A673 (cell line): Measurements from ENCODE around the gene ADAMTSL1.

ENCODE experiments used
- CTCF ChIP-seq: fragments of 300-800, 200-600 bp; sonication (generic); conservative IDR thresholded peaks from 2 replicates; pipeline ENCODE4 v1.5.1; 2017; ENCODE audit warnings: low read depth, mild to moderate bottlenecking, antibody characterized with exemption, low read length, moderate library complexity, mixed read lengths
- EZH2 ChIP-seq: fragments of 200-600 bp; sonication (generic); IDR thresholded peaks from 2 replicates; pipeline ENCODE4 v1.6.1; 2017; ENCODE audit warnings: borderline replicate concordance, low read depth, mild to moderate bottlenecking, mixed read lengths, antibody characterized with exemption, low read length; ENCODE audit not compliant: poor library complexity, severe bottlenecking

GRCh38 chr9:18824095-18824666 lies 350.2 kb downstream of the ADAMTSL1 start:
- TF ChIP-seq CTCF (no peak), EZH2 (no peak)
